HG03342 (cell line): ENCODE data around the gene ZNF837.
"Not testable (repeated sequence)": the region's sequence is repeated elsewhere in the genome, so short reads cannot be mapped to it uniquely, and the experiment has no call there.

Experiments
- ATAC-seq: cut with Tn5 transposase; IDR thresholded peaks from one replicate; pipeline ENCODE4 v1.9.1; 2021; ENCODE audit warnings: mild to moderate bottlenecking, moderate library complexity; ENCODE audit not compliant: unreplicated experiment

The ZNF837 gene

DNA sequence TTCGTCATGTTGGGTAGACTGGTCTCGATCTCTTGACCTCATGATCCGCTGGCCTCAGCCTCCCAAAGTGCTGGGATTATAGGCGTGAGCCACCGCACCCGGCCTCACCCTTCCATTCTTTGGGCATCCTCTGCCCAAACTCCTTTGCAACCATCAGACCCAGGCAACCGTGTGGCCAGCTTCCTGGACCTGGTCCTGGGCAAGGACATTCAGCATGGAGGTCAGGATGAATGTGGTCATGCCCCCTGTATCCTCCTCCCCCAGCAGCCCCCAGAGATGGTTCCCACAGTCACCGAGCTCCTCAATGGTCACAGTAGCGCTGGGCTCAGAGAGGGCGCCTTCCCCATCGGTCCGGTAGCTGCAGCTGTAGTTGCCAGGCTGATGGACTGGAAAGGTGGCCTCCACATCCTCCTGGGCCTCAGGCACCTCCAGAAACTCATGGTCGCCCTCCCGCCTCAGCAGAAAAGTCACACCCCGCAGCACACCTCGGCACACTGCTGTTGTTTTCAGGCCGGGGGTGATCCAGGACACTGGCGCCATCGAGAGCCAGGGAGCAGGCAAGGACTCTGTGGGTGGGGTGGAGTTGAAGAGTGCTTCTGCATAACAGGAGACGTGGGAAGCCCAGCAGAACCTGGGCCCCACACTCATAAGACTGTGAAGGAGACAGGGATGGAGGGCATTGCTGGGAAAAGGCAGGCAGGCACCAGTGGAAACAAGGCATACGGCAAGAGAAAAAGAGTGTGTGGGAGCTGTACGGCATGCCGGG lies 28.7 kb downstream of the ZNF837 start:
- ATAC-seq = no peak

DNA sequence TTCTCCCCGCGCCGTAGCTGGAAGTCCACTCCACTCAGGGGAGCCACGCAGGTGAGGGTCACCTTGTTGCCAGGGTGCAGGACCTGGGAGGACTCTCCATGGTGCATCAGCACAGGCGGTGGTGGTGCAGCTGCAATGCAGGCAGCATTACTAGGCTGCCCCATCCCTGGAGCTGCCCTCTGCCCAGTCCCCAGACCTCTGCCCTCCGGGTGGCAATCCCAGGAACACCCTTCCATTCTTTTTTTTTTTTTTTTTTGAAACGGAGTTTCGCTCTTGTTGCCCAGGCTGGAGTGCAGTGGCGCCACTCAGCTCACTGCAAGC lies 29.3 kb downstream of the ZNF837 start:
- ATAC-seq = no peak

GRCh38 chr19:58350871-58351557 lies 29.8 kb downstream of the ZNF837 start:
- no peak for ATAC-seq

DNA sequence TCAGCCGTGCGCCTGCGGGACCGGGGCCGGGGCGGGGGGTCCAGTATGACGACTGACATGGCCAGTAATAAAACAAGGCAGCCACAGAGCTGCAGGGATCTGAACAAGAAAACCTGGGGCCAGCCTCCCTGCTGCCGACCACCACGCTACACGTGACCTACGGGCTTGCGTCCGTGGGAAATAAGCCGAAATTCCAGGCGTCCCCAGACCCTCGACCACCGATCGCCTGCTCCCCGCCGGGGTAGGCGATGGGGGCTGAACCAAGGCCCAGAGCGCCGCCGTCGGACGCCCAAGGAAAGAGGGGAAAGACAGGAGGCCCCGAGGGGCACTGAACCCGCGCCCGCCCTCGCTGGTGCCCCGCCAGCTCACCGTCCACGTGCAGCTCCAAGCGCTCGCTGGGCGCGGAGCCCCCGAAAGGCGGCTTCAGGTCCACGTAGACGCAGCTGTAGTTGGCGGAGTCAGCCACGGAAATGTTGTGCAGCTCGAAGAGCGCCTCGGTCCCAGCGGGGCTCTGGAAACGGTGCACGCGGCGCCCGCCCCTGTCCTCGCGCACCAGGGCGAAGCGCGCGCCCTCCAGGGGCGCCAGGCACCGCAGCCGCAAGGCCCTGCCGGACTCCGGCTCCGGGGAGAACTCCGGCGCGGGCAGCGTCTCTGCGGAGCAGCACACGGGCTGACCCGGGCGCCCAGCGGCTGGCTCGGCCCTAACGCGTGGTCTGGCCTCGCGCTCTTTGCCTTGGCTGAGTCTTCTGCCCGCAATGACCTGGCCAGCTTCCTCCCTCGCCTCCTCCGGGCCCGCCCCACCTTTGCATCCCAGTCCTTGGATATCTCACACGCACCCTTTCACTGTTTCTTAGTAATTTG lies 30.6 kb downstream of the ZNF837 start:
- no peak for ATAC-seq

DNA sequence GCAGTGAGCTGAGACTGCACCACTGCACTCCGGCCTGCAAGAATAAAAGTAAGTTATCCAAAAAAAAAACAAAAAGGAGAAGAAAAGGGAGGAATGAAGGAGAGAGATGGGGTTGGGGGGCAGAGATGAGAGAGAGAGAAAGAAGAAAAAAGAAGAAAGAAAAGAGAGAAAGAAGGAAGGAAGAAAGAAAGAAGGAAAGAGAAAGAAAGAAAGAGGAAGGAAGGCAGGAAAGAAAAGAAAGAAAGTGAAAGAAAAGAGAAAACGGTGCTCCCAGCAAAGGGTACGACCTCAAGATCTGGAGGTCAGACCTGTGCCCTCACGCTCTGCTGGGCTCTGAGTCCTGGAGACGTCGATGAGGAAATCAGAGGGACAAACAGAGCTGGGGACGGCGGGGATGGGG lies 31.2 kb downstream of the ZNF837 start:
- no peak for ATAC-seq

- ATAC-seq = not testable (repeated sequence)
Measured at GRCh38 chr19:58348080-58348479, 32.8 kb downstream of the ZNF837 start.

DNA sequence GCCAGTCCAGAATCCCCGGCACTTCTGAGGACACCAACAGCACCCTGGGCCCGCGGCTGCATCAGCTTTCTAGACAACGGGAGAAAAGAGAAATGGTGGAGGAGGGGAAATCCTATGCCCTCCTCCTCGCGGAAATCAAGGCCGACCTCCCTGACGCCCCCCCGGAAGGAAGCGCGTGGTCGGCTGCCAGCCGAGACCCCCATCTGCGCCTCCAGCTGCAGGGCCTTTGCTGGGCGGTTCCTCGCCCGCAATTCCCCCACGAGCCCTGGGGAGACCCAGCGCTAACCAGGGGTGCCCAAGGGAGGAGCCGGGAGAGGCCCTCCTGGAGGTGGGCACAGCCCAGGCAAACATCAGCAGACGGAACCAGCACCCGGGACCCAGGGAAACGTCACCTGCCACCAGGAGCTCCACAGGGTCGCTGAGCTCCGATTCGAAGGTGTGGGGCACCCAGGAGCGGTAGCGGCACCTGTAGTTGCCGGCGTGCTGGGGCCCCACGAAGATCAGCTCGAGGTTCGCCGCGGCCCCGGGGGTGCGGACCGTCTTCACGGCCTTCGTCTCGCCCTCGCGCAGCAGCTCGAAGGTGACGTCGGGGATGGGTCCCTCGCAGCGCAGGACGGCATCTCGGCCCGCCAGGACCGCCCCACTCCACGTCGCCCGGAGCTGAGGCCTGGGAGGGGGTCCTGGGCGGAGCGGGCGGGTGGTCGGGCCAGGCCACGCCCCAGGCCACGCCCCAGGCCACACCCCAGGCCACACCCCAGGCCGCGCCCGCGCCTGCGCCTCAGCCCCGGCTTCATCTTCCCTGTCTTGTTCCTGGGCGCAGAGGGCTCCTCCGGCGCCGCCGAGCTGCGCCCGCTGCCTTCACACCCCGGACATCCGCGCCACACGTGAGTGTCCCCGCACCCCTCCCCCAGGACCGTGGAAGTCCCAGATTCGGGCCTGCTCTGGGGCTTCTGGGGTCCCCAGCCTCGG lies 33.6 kb downstream of the ZNF837 start:
- ATAC-seq = peak; percentile 85

GRCh38 chr19:58345558-58345957 lies 35.3 kb downstream of the ZNF837 start:
- no peak for ATAC-seq

GRCh38 chr19:58338825-58339558 lies 41.8 kb downstream of the ZNF837 start:
- ATAC-seq = no peak

DNA sequence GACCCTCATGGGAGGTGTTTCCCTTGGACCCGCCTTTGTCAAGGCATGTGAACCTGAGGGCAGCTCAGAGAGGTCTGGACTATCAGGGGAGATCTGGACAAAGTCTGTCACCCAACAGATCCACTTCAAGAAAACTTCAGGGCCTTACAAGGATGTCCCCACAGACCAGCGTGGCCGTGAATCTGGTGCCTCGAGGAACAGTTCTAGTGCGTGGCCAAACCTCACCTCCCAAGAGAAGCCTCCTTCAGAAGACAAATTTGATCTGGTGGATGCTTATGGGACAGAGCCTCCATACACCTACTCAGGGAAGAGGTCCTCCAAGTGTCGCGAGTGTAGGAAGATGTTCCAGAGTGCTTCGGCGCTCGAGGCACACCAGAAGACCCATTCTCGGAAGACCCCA lies 42.5 kb downstream of the ZNF837 start:
- no peak for ATAC-seq

DNA sequence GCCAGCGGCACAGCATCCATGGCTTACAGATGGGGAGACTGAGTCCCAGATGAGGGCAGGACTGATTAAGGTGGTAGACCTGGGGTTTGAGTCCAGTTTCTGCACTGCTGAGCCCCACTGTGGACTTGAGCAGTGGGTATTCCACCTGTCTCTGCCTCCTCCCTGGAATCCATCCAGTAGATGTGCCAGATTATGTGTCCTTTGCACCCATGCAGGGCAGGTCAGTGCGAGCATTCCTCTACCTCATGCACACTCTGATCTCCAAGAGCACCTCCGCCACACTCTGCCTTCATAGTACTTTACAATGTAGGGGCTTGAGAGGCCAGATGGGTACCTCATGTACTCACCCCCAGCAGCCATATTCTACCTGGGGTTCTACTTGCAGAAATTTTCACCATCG lies 44.0 kb downstream of the ZNF837 start:
- ATAC-seq = no peak

- ATAC-seq = no peak
Measured at GRCh38 chr19:58336216-58336615, 44.6 kb downstream of the ZNF837 start.

DNA sequence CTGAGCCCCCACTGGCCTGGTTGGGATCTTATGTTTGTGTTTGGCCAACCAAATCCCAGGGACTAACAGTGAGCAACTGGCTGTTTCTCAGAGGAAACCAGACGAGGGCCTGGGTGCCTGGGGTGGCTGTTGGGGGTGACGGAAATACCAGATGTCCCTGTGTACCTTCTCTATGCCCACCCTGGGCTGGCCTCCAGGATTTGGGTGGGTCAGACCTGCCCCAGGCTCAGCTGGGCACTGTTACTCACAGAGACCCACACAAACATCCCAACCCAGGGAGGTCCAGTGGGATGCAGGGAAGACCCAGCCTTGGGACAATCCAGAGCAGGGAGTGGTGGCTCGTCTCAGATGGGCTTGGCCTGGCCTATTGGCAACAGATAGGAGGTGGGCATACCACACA lies 45.2 kb downstream of the ZNF837 start:
- no peak for ATAC-seq

- no peak for ATAC-seq
Measured at GRCh38 chr19:58334691-58335249, 46.1 kb downstream of the ZNF837 start.

DNA sequence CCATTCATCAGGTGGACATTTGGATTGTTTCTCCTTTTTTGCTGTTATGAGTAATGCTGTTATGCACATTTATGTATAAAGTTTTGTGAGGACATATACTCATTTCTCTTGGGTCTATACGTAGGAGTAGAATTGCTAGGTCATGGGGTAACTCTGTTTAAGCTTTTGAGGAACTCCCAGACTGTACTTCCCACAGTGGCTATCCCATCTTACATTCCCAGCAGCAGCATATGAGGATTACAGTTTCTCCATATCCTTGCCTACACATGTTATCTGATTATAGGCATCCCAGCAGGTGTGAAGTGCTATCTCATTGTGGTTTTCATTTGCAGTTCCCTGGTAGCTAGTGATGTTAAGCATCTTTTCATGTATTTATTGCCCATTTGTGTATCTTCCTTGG lies 48.1 kb downstream of the ZNF837 start:
- ATAC-seq = no peak

DNA sequence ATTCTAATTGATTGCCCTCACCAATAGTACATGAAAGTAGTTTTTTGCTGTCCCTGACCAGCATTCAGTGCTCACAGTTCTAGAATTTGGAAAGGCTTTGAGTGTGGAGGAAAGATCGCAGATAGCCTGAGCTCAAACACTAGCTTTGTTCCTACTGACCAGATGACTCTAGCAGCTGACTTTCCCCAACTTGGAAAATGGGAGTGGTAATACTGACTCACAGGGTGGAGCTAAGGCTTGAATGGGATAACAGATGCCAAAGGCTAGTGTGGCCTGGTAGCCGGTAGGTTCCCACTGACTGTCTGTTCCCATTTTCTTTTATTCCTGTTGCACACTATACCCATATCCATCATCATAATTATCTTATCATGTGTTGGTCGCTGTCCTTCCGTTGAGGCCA lies 50.4 kb downstream of the ZNF837 start:
- no peak for ATAC-seq

GRCh38 chr19:58328999-58329398 lies 51.8 kb downstream of the ZNF837 start:
- no peak for ATAC-seq

DNA sequence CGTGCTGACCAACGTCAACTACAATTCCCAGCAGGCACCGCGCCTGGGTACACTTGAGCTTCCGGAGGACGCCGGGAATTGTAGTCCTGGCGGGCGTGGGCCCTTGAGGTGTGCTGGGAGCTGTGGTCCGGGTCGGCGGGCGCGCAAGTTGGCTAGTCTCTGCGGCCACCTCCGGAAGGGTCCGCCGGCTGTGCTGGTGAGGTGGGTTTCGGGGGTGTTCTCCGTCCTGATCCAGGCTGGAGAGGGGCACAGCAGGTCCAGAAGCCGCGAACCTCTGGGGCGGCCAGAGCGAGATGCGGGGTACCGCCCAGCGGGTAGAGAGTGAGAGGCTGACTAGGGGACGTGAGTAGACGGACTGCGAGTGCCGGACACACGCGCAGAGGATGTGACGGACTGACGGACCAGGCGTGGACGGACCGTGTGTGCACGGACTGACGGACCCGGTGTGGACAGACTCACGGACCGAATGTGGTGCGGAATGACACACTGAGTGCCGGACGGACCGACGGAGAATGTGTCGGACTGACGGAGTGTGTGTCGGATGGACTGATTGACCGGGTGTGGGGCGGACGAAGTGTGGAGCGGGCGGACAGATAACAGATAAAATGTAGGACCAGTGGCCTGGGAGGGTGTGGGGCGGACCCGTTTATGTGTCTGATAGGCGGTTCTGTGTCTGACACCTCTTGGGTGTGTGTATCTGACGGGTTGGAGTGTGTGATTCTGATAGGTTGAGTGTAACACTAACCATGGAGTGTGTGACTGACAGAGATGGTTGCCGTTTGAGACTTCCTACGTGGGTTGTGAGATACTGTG lies 53.7 kb downstream of the ZNF837 start, which contains the start of gene ZSCAN22:
Gene ZSCAN22 (plus strand): TSS at position 81 of the 813 bp plus-strand sequence. CDS start 7,809 bp downstream, outside the sequence.
- ATAC-seq = peak; percentile 85

- ATAC-seq = no peak
Measured at GRCh38 chr19:58326501-58326913, 54.3 kb downstream of the ZNF837 start.
